ENCODE data around the gene RCOR3.
"Not testable (repeated sequence)": the region's sequence is repeated elsewhere in the genome, so short reads cannot be mapped to it uniquely, and the experiment has no call there.

Gene RCOR3

DNA sequence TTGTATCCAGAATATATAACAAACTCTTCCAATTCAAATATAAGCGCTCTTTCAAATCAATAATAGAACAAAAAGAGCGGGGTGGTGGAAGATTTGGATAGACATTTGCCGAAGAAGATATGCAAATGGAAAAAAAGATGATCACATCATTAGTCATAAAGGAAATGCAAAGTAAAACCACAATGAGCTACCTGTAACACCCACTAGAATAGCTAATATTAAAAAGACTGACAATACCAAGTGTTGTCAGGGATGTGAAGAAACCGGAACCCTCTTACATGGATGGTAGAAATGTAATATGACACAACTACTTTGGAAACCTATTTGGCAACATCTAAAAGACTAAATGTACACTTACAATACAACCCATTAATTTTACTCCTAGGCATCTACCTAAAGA is 61.8 kb downstream of the RCOR3 start:
- H3K4me1 ChIP-seq (ENCODE audit: insufficient read depth, insufficient read length): no peaks in the 10 kb centered on the region
- no peak overlapping the region for H3K4me3 ChIP-seq (ENCODE audit: insufficient read length, low read depth)
- H3K9ac ChIP-seq (ENCODE audit: insufficient read length, low read depth): no peak overlapping the region
- no peaks in the 10 kb centered on the region for H3K9me3 ChIP-seq (ENCODE audit: insufficient read depth, low read length)
- no peaks in the 10 kb centered on the region for H3K27me3 ChIP-seq (ENCODE audit: insufficient read depth, insufficient read length)
- no peaks in the 10 kb centered on the region for H3K36me3 ChIP-seq (ENCODE audit: insufficient read depth, insufficient read length, low read length)
- no peak for DNase-seq (ENCODE audit: low read depth, low spot score)
- TF ChIP-seq SUZ12 (IDR thresholded peaks at IDR 0.05; ENCODE audit: extremely low read depth, insufficient read depth, insufficient read length) (no peak), YY1 (IDR thresholded peaks at IDR 0.05; ENCODE audit: insufficient read depth, insufficient read length) (no peak), ZNF274 (IDR thresholded peaks at IDR 0.05; ENCODE audit: low read depth, low read length) (no peak)

DNA sequence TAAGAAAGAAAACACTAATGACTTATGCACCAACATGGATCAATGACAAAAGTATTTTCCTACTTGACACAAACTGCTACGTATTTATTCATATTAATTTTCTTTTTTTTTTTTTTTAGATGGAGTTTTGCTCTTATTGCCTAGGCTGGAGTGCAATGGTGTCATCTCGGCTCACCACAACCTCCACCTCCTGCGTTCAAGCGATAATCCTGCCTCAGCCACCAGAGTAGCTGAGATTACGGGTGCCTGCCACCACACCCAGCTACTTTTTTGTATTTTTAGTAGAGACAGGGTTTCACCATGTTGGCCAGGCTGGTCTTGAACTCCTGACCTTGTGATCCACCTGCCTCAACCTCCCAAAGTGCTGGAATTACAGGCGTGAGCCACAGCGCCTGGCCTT is 62.5 kb downstream of the RCOR3 start:
- DNase-seq (ENCODE audit: low read depth, low spot score); H3K27me3 ChIP-seq (ENCODE audit: insufficient read depth, insufficient read length); H3K4me1 ChIP-seq (ENCODE audit: insufficient read depth, insufficient read length): not testable (repeated sequence)

DNA sequence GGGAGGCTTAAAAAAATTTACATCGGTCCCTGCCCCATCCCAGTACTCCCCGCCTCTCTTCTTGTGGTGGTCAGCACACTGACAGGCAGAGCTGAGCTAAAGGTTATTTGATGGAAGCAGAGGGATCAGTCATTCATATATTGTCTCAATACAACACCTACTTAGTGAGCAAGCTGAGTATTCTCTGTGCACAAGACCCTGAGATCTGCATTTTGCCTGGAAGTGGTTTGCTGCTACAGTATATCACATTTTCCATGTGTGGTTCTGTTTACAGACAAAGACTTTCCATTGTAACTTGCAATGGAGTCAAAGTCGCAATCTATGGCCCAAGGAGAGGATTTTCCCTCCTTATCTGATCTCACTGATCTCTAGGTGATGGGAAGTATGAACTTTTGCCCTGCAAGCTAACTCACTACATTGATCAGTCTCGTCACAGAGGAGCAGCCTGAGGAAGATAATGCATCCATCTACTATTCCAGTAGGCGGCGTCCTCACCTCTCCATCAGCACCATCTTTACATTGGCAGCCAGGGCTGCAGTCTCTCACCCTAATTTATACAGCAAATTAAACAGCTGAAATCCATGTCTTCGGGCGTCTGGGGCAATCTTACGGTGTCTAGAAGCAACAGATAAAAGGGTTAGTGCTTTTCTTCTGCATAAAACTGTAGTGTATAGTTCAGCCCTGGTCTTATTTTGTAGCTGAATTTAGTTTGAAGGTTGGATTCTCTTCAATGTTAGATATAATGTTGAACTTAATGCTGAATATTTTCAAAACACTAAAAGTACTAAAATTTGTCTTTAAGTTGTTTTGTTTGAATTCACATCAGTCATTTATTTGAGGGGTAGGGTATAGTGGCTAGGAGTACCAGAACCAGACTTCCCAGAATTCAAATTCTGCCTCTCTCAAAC is 64.2 kb downstream of the RCOR3 start:
- H3K36me3 ChIP-seq (ENCODE audit: insufficient read depth, insufficient read length, low read length): no peaks in the 10 kb centered on the region
- no peaks in the 10 kb centered on the region for H3K9me3 ChIP-seq (ENCODE audit: insufficient read depth, low read length)
- no peak overlapping the region for H3K4me3 ChIP-seq (ENCODE audit: insufficient read length, low read depth)
- DNase-seq (ENCODE audit: low read depth, low spot score): peak; percentile 70
- no peak for TF ChIP-seq SUZ12 (IDR thresholded peaks at IDR 0.05; ENCODE audit: extremely low read depth, insufficient read depth, insufficient read length)
- peaks cover 7% of the 10 kb centered on the region for H3K4me1 ChIP-seq (ENCODE audit: insufficient read depth, insufficient read length)
- H3K27me3 ChIP-seq (ENCODE audit: insufficient read depth, insufficient read length): no peaks in the 10 kb centered on the region
- no peak overlapping the region for H3K9ac ChIP-seq (ENCODE audit: insufficient read length, low read depth)

More for the DNA sequence above, 62.5 kb downstream of the RCOR3 start:
- H3K9ac ChIP-seq (ENCODE audit: insufficient read length, low read depth); H3K36me3 ChIP-seq (ENCODE audit: insufficient read depth, insufficient read length, low read length); H3K9me3 ChIP-seq (ENCODE audit: insufficient read depth, low read length); H3K4me3 ChIP-seq (ENCODE audit: insufficient read length, low read depth): not testable (repeated sequence)

DNA sequence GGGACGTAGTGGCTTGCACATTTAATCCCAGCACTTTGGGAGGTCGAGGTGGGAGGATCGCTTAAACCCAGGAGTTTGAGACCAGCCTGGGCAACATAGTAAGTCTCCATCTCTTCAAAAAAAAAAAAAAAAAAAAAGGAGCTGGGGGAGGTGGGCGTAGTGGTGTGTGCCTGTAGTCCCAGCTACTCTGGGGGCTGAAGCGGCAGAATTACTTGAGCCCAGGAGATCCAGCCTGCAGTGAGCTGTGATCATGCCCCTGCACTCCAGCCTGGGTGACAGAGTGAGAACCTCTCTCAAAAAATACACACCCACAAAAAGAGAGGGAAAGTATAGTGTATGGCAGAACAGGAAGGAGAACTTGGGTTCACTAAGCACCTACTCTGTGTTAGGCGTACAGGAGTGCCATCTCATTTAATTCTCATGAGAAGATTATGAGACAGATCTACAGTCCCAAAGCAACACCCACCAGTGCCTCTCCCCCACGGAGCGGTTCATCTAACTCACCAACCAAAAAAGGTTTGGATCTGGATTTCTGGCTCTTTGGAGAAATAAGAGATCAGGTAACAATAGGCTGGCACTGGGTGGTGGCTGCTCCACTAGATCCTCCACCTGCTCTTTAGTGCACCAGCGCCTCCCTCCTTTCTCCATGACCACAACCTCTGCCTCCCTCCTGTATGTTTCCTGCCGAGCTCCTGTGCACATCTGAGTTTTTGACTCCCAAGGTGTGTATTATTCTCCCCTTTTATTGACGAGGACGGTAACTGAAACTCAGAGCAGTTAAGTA is 66.0 kb downstream of the RCOR3 start:
- TF ChIP-seq ZNF274 (IDR thresholded peaks at IDR 0.05; ENCODE audit: low read depth, low read length): no peak
- TF ChIP-seq YY1 (IDR thresholded peaks at IDR 0.05; ENCODE audit: insufficient read depth, insufficient read length): no peak
- TF ChIP-seq SUZ12 (IDR thresholded peaks at IDR 0.05; ENCODE audit: extremely low read depth, insufficient read depth, insufficient read length): no peak
- Histone ChIP-seq H3K9me3 (ENCODE audit: insufficient read depth, low read length) (no peaks in the 10 kb centered on the region), H3K36me3 (ENCODE audit: insufficient read depth, insufficient read length, low read length) (peaks cover 7% of the 10 kb centered on the region), H3K27me3 (ENCODE audit: insufficient read depth, insufficient read length) (no peaks in the 10 kb centered on the region), H3K4me3 (ENCODE audit: insufficient read length, low read depth) (no peak overlapping the region), H3K9ac (ENCODE audit: insufficient read length, low read depth) (no peak overlapping the region), H3K4me1 (ENCODE audit: insufficient read depth, insufficient read length) (peaks cover 8% of the 10 kb centered on the region)
- DNase-seq (ENCODE audit: low read depth, low spot score): no peak

DNA sequence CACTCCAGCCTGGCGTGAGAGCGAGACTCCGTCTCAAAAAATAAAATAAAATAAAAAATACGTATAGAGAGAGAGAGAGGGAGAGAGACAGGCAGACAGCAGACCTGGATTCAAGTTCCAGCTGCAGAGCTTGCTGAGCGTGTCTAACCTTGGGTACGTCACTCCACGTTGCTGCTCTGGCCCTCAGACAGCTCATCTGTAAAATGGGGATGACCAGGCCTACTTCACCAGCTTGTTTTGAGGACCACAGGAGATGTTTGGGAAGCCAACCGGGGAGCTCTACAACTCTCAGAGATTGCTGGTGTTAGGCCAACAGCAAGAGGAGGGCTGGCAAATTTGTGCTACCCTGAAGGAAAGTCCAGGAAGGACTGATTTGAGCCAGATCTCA is 67.0 kb downstream of the RCOR3 start:
- Histone ChIP-seq H3K4me3 (ENCODE audit: insufficient read length, low read depth) (peak overlapping the region; percentile 70), H3K9ac (ENCODE audit: insufficient read length, low read depth) (peak overlapping the region; percentile 68)
- TF ChIP-seq YY1 (IDR thresholded peaks at IDR 0.05; ENCODE audit: insufficient read depth, insufficient read length) (no peak), ZNF274 (IDR thresholded peaks at IDR 0.05; ENCODE audit: low read depth, low read length) (no peak), SUZ12 (IDR thresholded peaks at IDR 0.05; ENCODE audit: extremely low read depth, insufficient read depth, insufficient read length) (no peak)

DNA sequence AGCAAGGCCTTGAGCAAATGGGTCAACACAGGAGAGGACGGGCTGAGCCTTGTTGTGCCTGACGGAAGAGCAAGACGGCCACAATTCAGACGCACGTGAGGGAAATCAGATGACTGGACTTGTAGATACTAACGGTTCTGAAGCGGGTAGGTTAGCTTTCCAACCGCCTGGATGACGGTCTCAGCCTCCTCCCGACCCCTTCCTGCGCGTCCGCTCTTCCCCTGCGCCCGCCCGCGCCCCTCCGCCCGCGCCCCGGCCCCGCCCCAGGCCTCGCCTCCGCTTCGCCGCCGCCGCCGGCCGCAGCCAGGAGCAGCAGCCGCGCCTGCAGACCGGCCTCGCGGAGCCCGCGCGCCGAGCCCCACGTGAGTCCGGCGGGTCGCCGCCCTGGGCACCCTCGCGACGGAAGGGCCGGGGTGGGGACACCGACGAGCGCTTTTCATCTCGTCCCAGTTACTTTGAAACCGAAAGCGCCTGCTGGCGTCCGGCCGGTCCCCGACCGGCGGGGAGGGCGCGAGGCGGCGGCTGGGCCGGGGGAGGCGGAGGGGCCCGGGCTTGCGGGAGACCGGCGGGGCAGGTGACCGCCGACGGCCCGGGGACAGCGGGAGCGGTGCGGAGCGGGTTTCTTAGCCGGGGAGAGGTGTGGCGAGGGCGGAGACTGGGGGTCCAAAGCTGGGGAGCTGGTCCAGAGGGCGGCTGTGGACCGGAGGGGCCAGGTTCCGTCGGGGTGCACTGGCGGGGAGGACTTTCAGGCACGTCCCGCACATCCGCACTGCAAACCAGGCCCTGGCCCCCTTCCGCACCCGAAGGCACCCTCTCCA is 67.6 kb downstream of the RCOR3 start, which contains the start of gene TRAF5:
TRAF5 (plus strand) TSS at position 306 of the 818 bp plus-strand sequence. CDS start 26,407 bp downstream, outside the sequence.
- Histone ChIP-seq H3K9ac (ENCODE audit: insufficient read length, low read depth) (peak within 1 kb of the TSS; percentile 81), H3K9me3 (ENCODE audit: insufficient read depth, low read length) (no peaks in the 10 kb centered on the region), H3K4me3 (ENCODE audit: insufficient read length, low read depth) (peak within 1 kb of the TSS; percentile 70), H3K27me3 (ENCODE audit: insufficient read depth, insufficient read length) (no peaks in the 10 kb centered on the region), H3K36me3 (ENCODE audit: insufficient read depth, insufficient read length, low read length) (peaks cover 7% of the 10 kb centered on the region), H3K4me1 (ENCODE audit: insufficient read depth, insufficient read length) (peaks cover 8% of the 10 kb centered on the region)
- TF ChIP-seq SUZ12 (IDR thresholded peaks at IDR 0.05; ENCODE audit: extremely low read depth, insufficient read depth, insufficient read length): no peak
- TF ChIP-seq ZNF274 (IDR thresholded peaks at IDR 0.05; ENCODE audit: low read depth, low read length): no peak
- no peak for TF ChIP-seq YY1 (IDR thresholded peaks at IDR 0.05; ENCODE audit: insufficient read depth, insufficient read length)
- DNase-seq (ENCODE audit: low read depth, low spot score): peak; percentile 39

More for the DNA sequence above, 67.0 kb downstream of the RCOR3 start:
- peaks cover 8% of the 10 kb centered on the region for H3K4me1 ChIP-seq (ENCODE audit: insufficient read depth, insufficient read length)
- H3K9me3 ChIP-seq (ENCODE audit: insufficient read depth, low read length): no peaks in the 10 kb centered on the region
- no peaks in the 10 kb centered on the region for H3K27me3 ChIP-seq (ENCODE audit: insufficient read depth, insufficient read length)
- peaks cover 7% of the 10 kb centered on the region for H3K36me3 ChIP-seq (ENCODE audit: insufficient read depth, insufficient read length, low read length)
- DNase-seq (ENCODE audit: low read depth, low spot score): no peak
